K562 (cell line): ENCODE data around the gene ASB15. TPM values are rescaled to one million over a fixed set of nuclear protein-coding genes. Genes with fewer than 3 reads are reported as not detected.

Source experiments
- BCL6 ChIP-seq: fragments of 250-450 bp; sonication (Bioruptor Pico); IDR thresholded peaks from 2 replicates; pipeline ENCODE4 v1.4.0; 2020
- FOS ChIP-seq: IDR thresholded peaks from 3 replicates; pipeline ENCODE4 v1.6.1; 2011; ENCODE audit not compliant: insufficient read length; ENCODE audit errors: extremely low read depth
- FOXJ3 ChIP-seq: sonication (generic); formaldehyde crosslinking; IDR thresholded peaks from 2 replicates; pipeline ENCODE4 v1.4.0; 2020; ENCODE audit warnings: mild to moderate bottlenecking, missing genetic modification reagents
- FOXP1 ChIP-seq: sonication (generic); formaldehyde crosslinking; IDR thresholded peaks from 2 replicates; pipeline ENCODE4 v1.8.0; 2022; ENCODE audit warnings: mild to moderate bottlenecking, missing genetic modification reagents
- KAT2B ChIP-seq: IDR thresholded peaks from one replicate; pipeline ENCODE4 v1.6.1; 2012; ENCODE audit warnings: low read depth, mild to moderate bottlenecking, control low read depth, inconsistent platforms, low read length, moderate library complexity
- NCOA1 ChIP-seq: fragments of 450-650 bp; IDR thresholded peaks from 2 replicates; pipeline ENCODE4 v1.6.1; 2016; ENCODE audit warnings: low read depth
- NCOA2 ChIP-seq, 2 experiments: fragments of 450-650 bp; IDR thresholded peaks; 2 replicates each; pipeline ENCODE4 v1.6.1; 2018; ENCODE audit warnings: mild to moderate bottlenecking in 2 of 2, moderate library complexity in 1 of 2; ENCODE audit not compliant: partially characterized antibody in 2 of 2
- PPARD ChIP-seq: fragments of 250-450 bp; sonication (Bioruptor Pico); IDR thresholded peaks from 2 replicates; pipeline ENCODE4 v1.8.0; 2022; ENCODE audit warnings: inconsistent platforms, mild to moderate bottlenecking, moderate library complexity
- SMARCE1 ChIP-seq: fragments of 450-650 bp; IDR thresholded peaks from 2 replicates; pipeline ENCODE4 v1.7.1; 2016; ENCODE audit warnings: mild to moderate bottlenecking
- SNIP1 ChIP-seq: fragments of 450-650 bp; IDR thresholded peaks from 2 replicates; pipeline ENCODE4 v1.7.1; 2017; ENCODE audit warnings: low read depth, mild to moderate bottlenecking
- TARDBP ChIP-seq: fragments of 450-650 bp; IDR thresholded peaks from 2 replicates; pipeline ENCODE4 v1.6.1; 2016
- TRIM24 ChIP-seq, 2 experiments: fragments of 450-650 bp; IDR thresholded peaks; 2 replicates each; pipeline ENCODE4 v1.6.1; 2016
- polyA plus RNA-seq, 8 experiments: library from polyadenylated mRNA; depleted of rRNA in 4 of 8; stranded (reverse) in 5 of 8; unstranded in 3 of 8; fragments of >200 nt; fragmentation: Nextera tagmentation in 2 of 8; fragmentation: Illumina TruSeq in 1 of 8; extraction: Ambion mirVana in 2 of 8; extraction: Trizol in 1 of 8; gene quantifications; 2 replicates each; pipeline versions ENCODE4 v1.2.1 to v1.2.3, GENCODE V29; 2011 to 2014; ENCODE audit warnings: inconsistent platforms in 1 of 8, missing spikeins in 1 of 8
- total RNA-seq, 7 experiments: library from RNA; depleted of rRNA in 6 of 7; stranded (reverse); fragments of >200 nt in 6 of 7; fragmentation: Illumina TruSeq in 2 of 7; extraction: Trizol in 2 of 7; gene quantifications; 2 replicates each; pipeline versions ENCODE4 v1.2.1 to v1.2.3, GENCODE V29; 2011 to 2021; ENCODE audit warnings: low replicate concordance in 1 of 7
- TF ChIP-seq, protein P1 (sequence below): fragments of 450-650 bp; IDR thresholded peaks from 2 replicates; pipeline ENCODE4 v1.6.1; 2016; ENCODE audit warnings: mild to moderate bottlenecking, moderate library complexity
- TF ChIP-seq, protein P2 (sequence below), 3 experiments: IDR thresholded peaks in 2 of 3; conservative IDR thresholded peaks in 1 of 3; 2 replicates each; pipeline ENCODE4 v1.5.1; 2011 to 2012; ENCODE audit warnings: low read length in 3 of 3, mild to moderate bottlenecking in 3 of 3, control low read depth in 2 of 3, improper control_type of control experiment in 1 of 3, inconsistent platforms in 1 of 3, low read depth in 1 of 3, mixed read lengths in 1 of 3, moderate library complexity in 1 of 3; ENCODE audit not compliant: insufficient read depth in 2 of 3
- TF ChIP-seq, protein P3 (sequence below): fragments of 250-450 bp; sonication (Bioruptor Pico); IDR thresholded peaks from 2 replicates; pipeline ENCODE4 v1.9.0; 2021; ENCODE audit warnings: mild to moderate bottlenecking, inconsistent platforms

Gene ASB15
- total and polyA plus RNA-seq, 9 of the 15 experiments (the other 6 are each of a cell fraction or from before 2014, with no cell fraction given): 0.03 to 0.14 (median 0.04) TPM; not detected in 3

DNA sequence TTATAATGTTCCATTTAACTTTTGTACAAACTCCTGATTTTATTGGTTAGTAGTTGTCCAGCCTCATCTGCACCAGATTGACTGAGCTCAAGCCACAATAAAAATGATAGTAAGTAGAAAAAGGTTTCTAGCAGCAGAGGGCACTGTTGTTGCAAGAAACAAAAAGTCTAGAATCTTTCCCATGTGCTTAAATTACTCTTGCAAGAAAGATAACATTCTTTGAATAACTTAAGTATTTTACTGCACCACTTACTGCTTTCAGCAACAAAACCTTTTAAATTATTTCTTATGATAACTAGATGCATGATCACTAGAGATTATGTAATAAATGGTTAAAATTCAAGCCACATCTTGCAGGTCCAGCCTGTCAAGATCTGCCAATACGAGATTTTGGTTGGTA is 81.1 kb downstream of the ASB15 start (continued):
- TF ChIP-seq, protein P1, sequence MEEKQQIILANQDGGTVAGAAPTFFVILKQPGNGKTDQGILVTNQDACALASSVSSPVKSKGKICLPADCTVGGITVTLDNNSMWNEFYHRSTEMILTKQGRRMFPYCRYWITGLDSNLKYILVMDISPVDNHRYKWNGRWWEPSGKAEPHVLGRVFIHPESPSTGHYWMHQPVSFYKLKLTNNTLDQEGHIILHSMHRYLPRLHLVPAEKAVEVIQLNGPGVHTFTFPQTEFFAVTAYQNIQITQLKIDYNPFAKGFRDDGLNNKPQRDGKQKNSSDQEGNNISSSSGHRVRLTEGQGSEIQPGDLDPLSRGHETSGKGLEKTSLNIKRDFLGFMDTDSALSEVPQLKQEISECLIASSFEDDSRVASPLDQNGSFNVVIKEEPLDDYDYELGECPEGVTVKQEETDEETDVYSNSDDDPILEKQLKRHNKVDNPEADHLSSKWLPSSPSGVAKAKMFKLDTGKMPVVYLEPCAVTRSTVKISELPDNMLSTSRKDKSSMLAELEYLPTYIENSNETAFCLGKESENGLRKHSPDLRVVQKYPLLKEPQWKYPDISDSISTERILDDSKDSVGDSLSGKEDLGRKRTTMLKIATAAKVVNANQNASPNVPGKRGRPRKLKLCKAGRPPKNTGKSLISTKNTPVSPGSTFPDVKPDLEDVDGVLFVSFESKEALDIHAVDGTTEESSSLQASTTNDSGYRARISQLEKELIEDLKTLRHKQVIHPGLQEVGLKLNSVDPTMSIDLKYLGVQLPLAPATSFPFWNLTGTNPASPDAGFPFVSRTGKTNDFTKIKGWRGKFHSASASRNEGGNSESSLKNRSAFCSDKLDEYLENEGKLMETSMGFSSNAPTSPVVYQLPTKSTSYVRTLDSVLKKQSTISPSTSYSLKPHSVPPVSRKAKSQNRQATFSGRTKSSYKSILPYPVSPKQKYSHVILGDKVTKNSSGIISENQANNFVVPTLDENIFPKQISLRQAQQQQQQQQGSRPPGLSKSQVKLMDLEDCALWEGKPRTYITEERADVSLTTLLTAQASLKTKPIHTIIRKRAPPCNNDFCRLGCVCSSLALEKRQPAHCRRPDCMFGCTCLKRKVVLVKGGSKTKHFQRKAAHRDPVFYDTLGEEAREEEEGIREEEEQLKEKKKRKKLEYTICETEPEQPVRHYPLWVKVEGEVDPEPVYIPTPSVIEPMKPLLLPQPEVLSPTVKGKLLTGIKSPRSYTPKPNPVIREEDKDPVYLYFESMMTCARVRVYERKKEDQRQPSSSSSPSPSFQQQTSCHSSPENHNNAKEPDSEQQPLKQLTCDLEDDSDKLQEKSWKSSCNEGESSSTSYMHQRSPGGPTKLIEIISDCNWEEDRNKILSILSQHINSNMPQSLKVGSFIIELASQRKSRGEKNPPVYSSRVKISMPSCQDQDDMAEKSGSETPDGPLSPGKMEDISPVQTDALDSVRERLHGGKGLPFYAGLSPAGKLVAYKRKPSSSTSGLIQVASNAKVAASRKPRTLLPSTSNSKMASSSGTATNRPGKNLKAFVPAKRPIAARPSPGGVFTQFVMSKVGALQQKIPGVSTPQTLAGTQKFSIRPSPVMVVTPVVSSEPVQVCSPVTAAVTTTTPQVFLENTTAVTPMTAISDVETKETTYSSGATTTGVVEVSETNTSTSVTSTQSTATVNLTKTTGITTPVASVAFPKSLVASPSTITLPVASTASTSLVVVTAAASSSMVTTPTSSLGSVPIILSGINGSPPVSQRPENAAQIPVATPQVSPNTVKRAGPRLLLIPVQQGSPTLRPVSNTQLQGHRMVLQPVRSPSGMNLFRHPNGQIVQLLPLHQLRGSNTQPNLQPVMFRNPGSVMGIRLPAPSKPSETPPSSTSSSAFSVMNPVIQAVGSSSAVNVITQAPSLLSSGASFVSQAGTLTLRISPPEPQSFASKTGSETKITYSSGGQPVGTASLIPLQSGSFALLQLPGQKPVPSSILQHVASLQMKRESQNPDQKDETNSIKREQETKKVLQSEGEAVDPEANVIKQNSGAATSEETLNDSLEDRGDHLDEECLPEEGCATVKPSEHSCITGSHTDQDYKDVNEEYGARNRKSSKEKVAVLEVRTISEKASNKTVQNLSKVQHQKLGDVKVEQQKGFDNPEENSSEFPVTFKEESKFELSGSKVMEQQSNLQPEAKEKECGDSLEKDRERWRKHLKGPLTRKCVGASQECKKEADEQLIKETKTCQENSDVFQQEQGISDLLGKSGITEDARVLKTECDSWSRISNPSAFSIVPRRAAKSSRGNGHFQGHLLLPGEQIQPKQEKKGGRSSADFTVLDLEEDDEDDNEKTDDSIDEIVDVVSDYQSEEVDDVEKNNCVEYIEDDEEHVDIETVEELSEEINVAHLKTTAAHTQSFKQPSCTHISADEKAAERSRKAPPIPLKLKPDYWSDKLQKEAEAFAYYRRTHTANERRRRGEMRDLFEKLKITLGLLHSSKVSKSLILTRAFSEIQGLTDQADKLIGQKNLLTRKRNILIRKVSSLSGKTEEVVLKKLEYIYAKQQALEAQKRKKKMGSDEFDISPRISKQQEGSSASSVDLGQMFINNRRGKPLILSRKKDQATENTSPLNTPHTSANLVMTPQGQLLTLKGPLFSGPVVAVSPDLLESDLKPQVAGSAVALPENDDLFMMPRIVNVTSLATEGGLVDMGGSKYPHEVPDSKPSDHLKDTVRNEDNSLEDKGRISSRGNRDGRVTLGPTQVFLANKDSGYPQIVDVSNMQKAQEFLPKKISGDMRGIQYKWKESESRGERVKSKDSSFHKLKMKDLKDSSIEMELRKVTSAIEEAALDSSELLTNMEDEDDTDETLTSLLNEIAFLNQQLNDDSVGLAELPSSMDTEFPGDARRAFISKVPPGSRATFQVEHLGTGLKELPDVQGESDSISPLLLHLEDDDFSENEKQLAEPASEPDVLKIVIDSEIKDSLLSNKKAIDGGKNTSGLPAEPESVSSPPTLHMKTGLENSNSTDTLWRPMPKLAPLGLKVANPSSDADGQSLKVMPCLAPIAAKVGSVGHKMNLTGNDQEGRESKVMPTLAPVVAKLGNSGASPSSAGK: peak; percentile 8; the same call in 1 of the 2 replicates
- TF ChIP-seq, protein P2, sequence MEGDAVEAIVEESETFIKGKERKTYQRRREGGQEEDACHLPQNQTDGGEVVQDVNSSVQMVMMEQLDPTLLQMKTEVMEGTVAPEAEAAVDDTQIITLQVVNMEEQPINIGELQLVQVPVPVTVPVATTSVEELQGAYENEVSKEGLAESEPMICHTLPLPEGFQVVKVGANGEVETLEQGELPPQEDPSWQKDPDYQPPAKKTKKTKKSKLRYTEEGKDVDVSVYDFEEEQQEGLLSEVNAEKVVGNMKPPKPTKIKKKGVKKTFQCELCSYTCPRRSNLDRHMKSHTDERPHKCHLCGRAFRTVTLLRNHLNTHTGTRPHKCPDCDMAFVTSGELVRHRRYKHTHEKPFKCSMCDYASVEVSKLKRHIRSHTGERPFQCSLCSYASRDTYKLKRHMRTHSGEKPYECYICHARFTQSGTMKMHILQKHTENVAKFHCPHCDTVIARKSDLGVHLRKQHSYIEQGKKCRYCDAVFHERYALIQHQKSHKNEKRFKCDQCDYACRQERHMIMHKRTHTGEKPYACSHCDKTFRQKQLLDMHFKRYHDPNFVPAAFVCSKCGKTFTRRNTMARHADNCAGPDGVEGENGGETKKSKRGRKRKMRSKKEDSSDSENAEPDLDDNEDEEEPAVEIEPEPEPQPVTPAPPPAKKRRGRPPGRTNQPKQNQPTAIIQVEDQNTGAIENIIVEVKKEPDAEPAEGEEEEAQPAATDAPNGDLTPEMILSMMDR (IDR thresholded peaks at IDR 0.05 in 2 of 3, conservative IDR thresholded peaks at IDR 0.05 in 1 of 3; ENCODE audit: insufficient read depth in 2 of 3, low read depth in 1 of 3, low read length in 3 of 3): peak; percentile 54 to 82 (median 59); a peak in 5 of 6 replicates
- TF ChIP-seq SNIP1 (no peak), FOXJ3 (CRISPR knock-in tag) (no peak), NCOA2 (IDR thresholded peaks at IDR 0.05; ENCODE audit: partially characterized antibody in 2 of 2) (no peak), KAT2B (no peak), SMARCE1 (no peak), NCOA1 (no peak), PPARD (no peak), TARDBP (no peak), FOXP1 (CRISPR knock-in tag) (no peak), FOS (no peak), BCL6 (no peak), TRIM24 (IDR thresholded peaks at IDR 0.05) (no peak)
- TF ChIP-seq, protein P3, sequence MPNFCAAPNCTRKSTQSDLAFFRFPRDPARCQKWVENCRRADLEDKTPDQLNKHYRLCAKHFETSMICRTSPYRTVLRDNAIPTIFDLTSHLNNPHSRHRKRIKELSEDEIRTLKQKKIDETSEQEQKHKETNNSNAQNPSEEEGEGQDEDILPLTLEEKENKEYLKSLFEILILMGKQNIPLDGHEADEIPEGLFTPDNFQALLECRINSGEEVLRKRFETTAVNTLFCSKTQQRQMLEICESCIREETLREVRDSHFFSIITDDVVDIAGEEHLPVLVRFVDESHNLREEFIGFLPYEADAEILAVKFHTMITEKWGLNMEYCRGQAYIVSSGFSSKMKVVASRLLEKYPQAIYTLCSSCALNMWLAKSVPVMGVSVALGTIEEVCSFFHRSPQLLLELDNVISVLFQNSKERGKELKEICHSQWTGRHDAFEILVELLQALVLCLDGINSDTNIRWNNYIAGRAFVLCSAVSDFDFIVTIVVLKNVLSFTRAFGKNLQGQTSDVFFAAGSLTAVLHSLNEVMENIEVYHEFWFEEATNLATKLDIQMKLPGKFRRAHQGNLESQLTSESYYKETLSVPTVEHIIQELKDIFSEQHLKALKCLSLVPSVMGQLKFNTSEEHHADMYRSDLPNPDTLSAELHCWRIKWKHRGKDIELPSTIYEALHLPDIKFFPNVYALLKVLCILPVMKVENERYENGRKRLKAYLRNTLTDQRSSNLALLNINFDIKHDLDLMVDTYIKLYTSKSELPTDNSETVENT (CRISPR knock-in tag): no peak
